ENCODE results near the gene LAMA4.
A peak's percentile ranks its signal among the peaks of the same experiment; 100 is the strongest.

The LAMA4 gene

DNA sequence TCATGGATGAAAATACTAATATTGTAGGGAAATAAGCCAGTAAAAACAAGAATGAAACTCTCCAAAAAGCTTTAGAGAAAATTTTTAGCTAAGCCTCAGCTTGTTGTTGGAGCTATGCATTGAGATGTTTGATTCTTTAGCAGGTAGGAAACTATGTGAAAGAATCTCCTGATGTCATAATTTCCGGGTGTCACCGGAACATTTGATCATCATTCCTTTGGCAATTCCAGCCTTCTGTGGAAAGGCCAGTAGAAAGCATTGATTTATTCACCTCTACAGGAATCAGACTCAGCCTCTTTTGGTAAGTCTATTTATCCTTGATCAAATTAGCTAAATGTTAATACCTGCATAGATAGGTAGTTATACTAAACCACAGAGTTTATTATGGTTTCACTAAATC is 157.5 kb downstream of the LAMA4 start:
- no peak for DNase-seq (ENCODE audit: low read depth in 2 of 2)

DNA sequence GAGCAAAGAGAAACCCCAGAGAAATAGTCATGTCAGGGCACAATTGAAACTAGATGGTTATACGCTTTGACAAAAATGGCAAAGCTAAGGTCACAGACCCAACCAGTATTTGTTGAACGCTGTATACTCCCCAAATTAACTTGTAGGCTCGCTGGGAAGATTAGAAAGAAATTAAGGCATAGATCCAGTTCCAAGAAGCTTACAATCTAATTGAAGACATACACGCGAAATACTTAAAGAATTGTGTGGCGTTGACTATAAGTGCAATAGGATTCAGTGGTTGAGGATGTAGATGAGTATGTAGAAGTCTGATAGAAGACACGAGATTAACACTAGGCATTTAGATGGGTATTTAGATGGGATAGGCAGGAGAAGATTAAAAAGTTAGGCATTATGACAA is 166.5 kb downstream of the LAMA4 start:
- no peak for DNase-seq (ENCODE audit: low read depth in 2 of 2)

DNA sequence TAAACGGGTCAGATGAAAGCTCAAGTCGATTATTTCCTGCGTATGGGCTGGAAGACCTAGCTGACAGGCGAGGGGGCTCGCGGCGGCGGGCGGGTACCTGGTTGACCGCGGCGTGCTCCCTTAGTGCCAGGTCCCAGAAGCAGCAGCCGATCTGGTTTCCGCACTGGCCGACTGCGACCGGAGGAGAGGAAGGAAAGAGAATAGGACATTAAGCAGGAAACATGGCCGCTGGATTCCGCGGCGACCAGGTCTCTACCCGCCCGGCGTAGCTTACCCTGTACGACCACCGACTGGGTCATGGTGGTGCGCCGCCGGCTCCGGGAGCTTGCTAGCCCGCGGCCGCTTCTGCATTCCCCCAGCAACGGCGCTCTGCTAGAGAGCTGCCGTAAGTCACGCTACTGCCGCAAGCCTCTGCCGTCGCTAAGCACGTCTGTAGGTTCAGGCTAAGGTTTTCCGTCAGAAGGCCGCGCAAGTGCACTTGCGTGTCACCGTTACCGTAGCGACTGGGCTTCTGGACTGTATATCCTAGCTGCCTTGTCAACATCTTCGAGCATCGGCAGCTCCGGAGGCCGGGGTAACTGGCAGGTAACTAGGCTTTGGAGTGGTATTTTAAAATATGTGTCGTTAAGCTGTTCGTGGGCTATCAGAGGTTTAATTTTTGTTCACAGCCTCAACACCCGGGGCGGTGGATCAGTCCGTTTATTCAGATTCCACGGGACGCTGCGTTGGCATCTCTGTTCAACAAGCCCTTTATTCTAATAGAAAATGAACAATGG is 167.0 kb downstream of the LAMA4 start, which contains the start of the genes FAM229B and TUBE1:
Gene FAM229B (plus strand): TSS at position 456 of the 776 bp plus-strand sequence. CDS start 11,693 bp downstream, outside the sequence.
Gene TUBE1 (minus strand): TSS at position 347 of the 776 bp plus-strand sequence. CDS start 48 bp downstream, at position 299.
- peak; percentile 75 to 81 for DNase-seq (ENCODE audit: low read depth in 2 of 2)

DNA sequence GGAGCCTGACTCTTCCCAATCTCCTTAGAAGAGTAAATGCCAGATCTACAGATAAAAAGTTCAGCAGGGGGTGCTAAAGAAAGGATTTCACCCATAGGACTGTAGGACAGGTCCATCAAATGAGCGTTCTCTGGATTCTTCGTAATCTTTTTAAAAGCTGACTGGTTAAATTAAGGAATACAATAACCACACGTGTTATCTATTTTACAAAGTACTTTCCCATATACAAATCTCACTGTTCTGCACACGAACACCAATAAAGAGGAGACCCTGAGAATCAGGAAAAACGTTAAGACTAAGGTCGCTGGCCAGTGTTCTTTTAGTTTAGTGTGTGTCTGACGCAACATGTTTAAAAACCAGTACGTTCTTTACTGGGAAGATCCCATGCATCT is 167.6 kb downstream of the LAMA4 start:
- DNase-seq (ENCODE audit: low read depth in 2 of 2): no peak

DNA sequence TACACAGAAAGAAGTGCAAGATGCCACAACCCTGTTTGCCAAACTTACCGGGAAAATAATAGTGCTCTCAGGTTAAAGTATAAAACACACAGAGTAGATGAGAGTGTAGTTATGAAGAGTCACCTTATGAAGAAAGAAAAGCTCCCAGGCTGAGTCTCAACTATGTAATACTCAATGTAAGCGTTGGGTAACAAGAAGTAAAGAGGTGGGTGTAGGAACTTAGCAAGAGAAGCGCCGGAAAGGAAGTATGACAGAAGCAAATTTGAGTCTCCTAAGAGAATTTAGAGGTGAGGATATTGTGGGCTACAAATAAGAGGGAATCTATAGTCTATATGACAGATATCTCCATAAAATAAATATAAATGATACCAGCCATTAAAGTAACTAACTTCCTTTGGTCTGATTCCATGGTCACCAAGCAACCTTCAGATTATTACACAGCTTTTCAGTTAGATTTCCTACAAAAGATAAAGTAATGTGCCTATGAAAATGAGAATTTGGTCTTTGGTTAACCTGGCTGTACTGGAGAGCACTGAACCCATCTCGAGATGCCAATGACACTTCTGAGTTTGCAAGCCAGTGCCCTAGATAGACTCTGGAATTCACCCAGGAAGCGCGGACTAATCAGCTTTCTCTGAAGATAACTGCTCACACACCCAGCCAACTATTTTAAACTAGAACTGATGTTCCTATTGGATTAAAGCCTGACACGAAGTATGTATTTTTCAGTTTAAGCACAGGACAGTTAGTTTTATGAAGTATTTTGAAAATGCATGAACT is 168.9 kb downstream of the LAMA4 start:
- no peak for DNase-seq (ENCODE audit: low read depth in 2 of 2)

DNA sequence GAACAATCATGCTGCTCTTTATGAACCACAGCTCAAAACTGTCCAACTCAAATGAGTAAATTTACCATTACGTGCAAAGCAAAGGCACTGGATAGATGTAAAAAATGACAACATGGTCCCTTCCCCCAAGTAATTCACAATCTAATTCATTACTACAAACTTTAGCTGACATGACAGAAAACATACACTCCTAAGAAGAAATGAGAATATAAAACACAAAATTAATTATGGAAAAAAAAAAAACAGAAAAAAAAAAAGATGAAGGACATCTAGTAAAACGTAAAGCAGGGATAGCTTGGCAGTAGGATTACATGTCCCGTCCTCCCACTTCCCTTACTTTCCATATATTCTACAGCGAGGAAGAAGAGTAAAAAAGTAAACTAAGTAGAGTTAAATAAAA is 172.8 kb downstream of the LAMA4 start:
- DNase-seq (ENCODE audit: low read depth in 2 of 2): no peak

DNA sequence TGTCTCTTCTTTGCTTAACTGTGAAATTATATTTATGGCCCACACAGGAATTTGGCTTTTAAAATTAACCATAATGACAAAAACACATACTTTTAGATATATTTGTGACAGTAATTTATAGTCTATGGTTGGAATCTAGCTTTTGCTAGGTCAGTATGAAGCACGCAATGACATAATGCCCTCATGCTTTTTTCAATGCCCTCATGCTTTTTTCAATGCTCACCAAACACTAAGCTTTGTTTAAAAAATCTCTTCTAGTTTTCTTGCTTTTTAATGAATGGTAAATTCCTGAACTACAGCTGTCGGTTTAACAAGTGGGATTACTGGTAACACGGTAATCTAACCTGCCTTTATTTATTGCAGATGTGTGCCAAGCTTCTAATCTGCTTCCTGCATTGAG is 187.8 kb downstream of the LAMA4 start:
- no peak for DNase-seq (ENCODE audit: low read depth in 2 of 2)

DNA sequence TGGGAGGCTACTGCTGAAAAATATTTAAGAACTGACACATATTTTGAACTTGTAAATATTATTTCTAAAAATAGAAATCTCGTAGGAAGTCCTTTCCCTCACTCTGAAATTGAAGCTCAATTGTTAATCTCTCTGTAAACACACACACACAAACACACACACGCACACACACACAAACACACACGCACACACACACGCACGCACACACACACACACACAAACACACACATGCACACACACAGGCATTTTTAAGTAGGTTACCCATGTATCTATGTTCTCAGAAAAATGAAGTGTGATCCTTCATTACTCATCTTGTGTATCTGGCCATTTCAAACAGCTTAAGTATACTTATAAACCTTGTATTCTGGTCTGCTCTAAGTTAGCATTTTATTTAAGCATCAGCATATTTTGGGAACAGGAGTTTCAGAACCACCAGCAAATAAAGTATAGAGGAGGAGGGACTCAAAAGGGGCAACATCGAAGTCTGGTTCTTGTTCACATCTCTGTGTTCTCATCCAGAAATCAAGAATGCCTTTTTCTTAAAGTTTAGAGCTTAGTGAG is 188.9 kb downstream of the LAMA4 start:
- DNase-seq (ENCODE audit: low read depth in 2 of 2): no peak

DNA sequence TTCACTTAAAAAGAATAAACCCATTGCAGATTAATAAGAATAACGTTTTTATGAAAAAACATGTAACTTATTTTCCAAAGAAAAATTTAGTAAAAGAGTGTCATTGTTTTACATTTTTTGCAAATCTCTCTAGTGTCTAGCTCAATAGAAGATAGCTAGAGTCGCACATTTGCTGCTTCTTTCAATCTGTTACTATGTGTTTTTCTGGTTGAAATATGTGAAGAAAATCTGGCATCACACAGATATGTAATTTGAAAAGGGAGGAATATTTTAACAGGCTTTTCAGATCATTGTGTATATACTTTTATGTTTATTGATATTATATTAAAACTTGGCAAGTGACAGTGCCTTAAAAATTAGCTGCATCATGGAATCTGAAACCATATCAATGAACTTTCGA is 191.4 kb downstream of the LAMA4 start:
- no peak for DNase-seq (ENCODE audit: low read depth in 2 of 2)

DNA sequence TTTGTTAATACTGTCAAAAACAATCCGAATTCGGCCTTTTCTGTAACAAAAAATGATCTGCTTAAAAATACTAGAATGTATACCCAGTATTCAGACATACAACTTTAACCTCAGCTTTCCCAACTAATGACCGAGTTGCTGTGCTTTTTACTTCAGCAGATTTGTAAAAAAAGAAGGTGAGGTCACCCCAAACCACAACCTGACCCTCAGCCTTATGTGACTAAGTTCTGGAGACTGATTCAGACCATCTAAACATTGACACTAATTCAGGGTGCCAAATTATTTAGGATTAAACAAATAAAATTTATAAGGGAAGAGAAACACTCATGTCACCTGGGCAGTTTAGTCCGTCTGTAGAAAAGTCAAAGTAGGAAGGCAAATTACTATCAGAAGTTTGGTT is 192.8 kb downstream of the LAMA4 start:
- DNase-seq (ENCODE audit: low read depth in 2 of 2): no peak

Data from stimulated activated CD4-positive, alpha-beta T cell treated with anti-CD3 and anti-CD28 coated beads, Interleukin-1b, Interleukin-23, amount 100 ng/mL, for 4 hours (primary cell).